Adrenal gland (tissue), 5 donors: ENCODE measurements around the gene SLC1A2.
A peak's percentile ranks its signal among the peaks of the same experiment; 100 is the strongest.

Source experiments
- CTCF ChIP-seq, 6 experiments: fragments of 450-650 bp in 4 of 6; fragments of 200-600 bp in 2 of 6; sonication (generic) in 1 of 6; IDR thresholded peaks; 1 replicate in 5 of 6; 2 replicates in 1 of 6; pipeline versions ENCODE4 v1.5.1 to v1.8.0; 2016 to 2021; ENCODE audit warnings: antibody characterized with exemption in 6 of 6, mild to moderate bottlenecking in 2 of 6, moderate library complexity in 1 of 6
- POLR2A ChIP-seq, 2 donors: fragments of 450-650 bp; IDR thresholded peaks; one replicate each; pipeline ENCODE4 v1.6.1; 2017; ENCODE audit warnings: antibody characterized with exemption in 2 of 2, mild to moderate bottlenecking in 2 of 2, moderate library complexity in 1 of 2
- donor health status: DM: no; HTN: no; CAD: no.

DNA sequence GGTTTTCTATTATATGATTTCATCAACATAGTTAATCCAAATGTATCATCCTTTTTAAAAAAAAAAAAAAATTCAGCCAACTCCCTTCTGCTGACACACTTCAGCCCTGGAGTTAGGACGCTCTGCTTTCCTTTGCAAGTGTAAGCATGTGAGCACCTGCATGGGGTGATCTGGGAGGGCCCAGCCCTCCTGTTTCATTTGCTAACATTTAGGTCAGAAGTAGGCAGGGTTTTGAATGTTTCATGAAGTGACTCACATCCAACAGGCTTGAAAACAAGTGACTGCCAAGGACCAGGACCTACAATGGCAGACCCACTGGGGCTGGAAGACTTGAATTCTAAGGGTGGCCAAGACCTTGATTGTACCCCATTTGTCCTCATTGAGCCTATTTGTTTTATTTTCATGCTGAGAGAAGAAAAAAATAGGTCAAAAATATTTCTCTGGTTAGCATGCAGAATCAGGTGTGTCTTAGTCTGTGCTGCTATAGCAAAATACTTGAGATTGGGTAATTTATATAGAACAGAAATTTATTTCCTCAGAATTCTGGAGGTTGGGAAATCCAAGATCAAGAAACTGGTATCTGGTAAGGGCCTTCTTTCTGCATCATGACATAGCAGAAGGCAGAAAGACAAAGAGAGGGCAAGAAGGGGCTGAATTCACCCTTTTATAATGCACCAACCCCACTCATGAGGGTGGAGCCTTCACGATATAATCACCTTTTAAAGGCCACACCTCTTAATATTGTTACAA lies 142.8 kb downstream of the SLC1A2 start:
- TF ChIP-seq CTCF (IDR thresholded peaks at IDR 0.05): no peak
- TF ChIP-seq POLR2A (IDR thresholded peaks at IDR 0.05): peak in 1 of 2 donors; percentile 75
